Measurements from ENCODE around the gene GPR55. TPM values are rescaled to one million over a fixed set of nuclear protein-coding genes. Genes with fewer than 3 reads are reported as not detected.

GPR55 gene
- total and polyA plus RNA-seq, 8 donors, result 0.13 to 0.37 (median 0.19) TPM; not detected in 5

DNA sequence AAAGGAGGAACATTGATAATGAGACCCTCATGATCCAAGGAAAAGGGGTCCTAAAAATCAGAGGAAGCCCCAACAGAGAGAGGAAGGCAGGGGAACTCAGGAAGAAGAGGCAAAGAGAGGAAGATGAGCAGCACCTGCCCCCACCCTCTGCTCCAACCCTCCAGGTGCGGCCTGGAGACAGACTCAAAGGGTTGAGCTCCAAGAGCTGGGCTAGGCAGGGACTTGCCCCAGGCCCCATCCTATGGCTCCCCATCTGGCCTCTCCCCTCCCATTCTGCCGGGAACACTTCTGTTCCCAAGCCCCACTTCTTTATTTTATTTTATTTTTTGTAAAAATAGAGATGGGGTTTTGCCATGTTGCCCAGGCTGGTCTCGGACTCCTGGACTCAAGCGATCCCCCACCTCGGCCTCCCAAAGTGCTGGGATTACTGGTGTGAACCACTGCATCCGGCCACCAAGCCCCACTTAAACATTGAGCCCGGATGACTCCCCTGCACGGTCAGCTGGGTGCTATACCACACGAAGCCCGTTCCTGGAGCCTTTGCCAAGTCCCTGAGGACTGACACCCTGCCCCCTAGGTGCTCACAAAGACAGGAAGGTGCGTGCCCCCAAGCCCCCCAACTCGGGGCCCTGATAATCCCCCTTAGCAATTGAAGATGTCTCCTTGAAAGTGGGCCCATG, 3.8 kb upstream of the GPR55 start:
- WGBS, 5 donors, result 78 to 89% (median 87%) methylated on average over 12 of the region's 12 CpGs
- intact Hi-C loops (cut with DNase I; ENCODE audit: low total_unique reads), result no loop called here

DNA sequence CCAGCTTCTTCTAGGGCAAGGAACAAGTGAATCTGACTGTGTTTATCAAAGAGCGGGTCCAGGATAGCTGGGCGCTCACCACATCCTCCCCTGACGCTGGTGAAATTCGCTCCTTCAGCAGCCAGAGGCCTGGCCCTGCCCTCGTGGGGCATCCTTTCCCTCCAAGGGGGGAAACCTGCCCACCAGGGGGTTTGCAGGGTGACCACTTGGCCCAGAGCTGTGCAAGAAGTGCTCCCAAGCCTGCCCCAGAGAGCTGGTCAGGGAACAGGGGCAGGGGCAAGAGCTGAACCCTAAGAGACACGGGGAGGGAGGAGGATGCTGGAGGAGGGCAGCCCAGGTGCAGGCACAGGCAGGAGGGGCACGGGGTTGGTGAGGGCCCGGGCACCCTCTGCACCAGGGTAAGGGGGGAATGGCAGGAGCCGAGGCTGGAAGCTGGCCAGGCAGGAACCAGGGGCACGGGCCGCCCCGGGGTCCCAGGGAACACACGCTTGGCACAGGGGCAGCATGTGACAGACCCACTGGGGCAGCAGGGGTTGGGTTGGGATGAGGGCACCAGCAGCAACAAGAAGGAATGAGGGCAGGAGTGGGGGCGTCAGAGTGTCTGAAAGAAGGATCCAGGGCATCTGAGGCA, 2.8 kb upstream of the GPR55 start:
- peak in 1 of 2 donors; percentile 1 for DNase-seq
- H3K27me3 ChIP-seq, result peaks cover 0 to 29% (median 0%) of the 10 kb centered on the region in 3 donors
- no peaks in the 10 kb centered on the region for H3K9me3 ChIP-seq
- WGBS, 5 donors, result 79 to 89% (median 85%) methylated on average over 14 of the region's 14 CpGs
- H3K4me3 ChIP-seq, result no peak overlapping the region
- intact Hi-C loops (cut with DNase I; ENCODE audit: low total_unique reads), result no loop called here
- no peaks in the 10 kb centered on the region for H3K36me3 ChIP-seq
- H3K27ac ChIP-seq, result no peak overlapping the region
- TF ChIP-seq POLR2AphosphoS5 (IDR thresholded peaks at IDR 0.05) (no peak), POLR2A (IDR thresholded peaks at IDR 0.05) (no peak), EP300 (IDR thresholded peaks at IDR 0.05) (no peak)
- TF ChIP-seq, protein P1, sequence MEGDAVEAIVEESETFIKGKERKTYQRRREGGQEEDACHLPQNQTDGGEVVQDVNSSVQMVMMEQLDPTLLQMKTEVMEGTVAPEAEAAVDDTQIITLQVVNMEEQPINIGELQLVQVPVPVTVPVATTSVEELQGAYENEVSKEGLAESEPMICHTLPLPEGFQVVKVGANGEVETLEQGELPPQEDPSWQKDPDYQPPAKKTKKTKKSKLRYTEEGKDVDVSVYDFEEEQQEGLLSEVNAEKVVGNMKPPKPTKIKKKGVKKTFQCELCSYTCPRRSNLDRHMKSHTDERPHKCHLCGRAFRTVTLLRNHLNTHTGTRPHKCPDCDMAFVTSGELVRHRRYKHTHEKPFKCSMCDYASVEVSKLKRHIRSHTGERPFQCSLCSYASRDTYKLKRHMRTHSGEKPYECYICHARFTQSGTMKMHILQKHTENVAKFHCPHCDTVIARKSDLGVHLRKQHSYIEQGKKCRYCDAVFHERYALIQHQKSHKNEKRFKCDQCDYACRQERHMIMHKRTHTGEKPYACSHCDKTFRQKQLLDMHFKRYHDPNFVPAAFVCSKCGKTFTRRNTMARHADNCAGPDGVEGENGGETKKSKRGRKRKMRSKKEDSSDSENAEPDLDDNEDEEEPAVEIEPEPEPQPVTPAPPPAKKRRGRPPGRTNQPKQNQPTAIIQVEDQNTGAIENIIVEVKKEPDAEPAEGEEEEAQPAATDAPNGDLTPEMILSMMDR (IDR thresholded peaks at IDR 0.05), result no peak
- peaks cover 0 to 7% (median under 1%) of the 10 kb centered on the region in 4 donors for H3K4me1 ChIP-seq

More for the DNA sequence above, 3.8 kb upstream of the GPR55 start:
- Histone ChIP-seq H3K4me1 (peaks cover 0 to 8% (median 3%) of the 10 kb centered on the region in 4 donors), H3K4me3 (no peak overlapping the region), H3K27me3 (peaks cover 0 to 29% (median 0%) of the 10 kb centered on the region in 3 donors), H3K27ac (no peak overlapping the region), H3K9me3 (no peaks in the 10 kb centered on the region), H3K36me3 (no peaks in the 10 kb centered on the region)
- no peak for DNase-seq
- TF ChIP-seq POLR2AphosphoS5 (IDR thresholded peaks at IDR 0.05) (no peak), EP300 (IDR thresholded peaks at IDR 0.05) (no peak), POLR2A (IDR thresholded peaks at IDR 0.05) (no peak)
- TF ChIP-seq, protein P1 (IDR thresholded peaks at IDR 0.05), result no peak

DNA sequence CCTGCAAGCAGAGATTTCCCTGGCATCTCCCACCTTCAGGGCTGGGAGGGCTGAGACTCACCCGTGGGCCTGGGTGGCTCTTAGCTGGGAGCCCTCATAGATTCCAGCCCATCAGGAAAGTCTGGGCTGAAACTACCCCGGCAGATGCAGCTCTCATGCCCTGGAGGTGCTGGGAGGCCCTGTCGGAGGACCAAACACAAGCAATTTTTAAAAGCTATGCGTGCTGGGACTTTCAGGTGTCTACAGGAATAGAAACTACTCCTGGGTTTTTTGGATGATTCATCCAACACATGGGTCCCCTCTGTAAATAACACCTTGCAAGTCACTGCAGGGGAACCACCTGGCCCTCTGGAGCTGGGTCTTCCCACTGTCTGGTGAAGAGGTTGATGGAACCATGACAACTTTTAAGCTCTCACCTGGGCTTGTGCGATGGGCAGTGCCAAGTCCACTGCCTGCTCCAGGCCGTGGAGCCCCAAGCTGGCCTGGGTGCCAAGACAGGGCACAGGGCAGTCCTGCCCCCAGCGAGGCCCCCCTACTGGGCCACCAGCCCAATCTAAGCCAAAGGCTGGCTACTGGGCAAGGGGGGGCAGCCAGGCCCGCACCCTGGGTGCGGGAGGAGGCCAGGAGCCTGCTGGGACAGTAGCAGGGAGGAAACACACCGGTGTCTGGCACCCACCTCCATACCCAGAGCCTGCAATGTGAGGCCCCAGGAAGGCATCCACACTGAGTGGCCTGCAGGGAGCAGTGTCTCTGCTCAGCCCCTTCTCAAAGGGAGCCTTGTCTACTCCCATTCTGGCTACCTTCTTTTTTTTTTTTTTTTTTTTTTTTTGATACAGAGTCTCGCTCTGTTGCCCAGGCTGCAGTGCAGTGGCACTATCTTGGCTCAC, 1.1 kb upstream of the GPR55 start:
- Histone ChIP-seq H3K4me3 (no peak overlapping the region), H3K27ac (no peak overlapping the region), H3K9me3 (no peaks in the 10 kb centered on the region), H3K4me1 (no peaks in the 10 kb centered on the region), H3K36me3 (no peaks in the 10 kb centered on the region), H3K27me3 (peaks cover 0 to 26% (median 0%) of the 10 kb centered on the region in 3 donors)
- peak in 1 of 2 donors; percentile 11 for DNase-seq
- TF ChIP-seq EP300 (IDR thresholded peaks at IDR 0.05) (no peak), POLR2A (IDR thresholded peaks at IDR 0.05) (no peak), POLR2AphosphoS5 (IDR thresholded peaks at IDR 0.05) (no peak)
- TF ChIP-seq, protein P1 (IDR thresholded peaks at IDR 0.05), result no peak
- intact Hi-C loops (cut with DNase I; ENCODE audit: low total_unique reads), result no loop called here
- 83 to 87% (median 86%) methylated on average over 10 to 11 of the region's 11 CpGs for WGBS, 5 donors

DNA sequence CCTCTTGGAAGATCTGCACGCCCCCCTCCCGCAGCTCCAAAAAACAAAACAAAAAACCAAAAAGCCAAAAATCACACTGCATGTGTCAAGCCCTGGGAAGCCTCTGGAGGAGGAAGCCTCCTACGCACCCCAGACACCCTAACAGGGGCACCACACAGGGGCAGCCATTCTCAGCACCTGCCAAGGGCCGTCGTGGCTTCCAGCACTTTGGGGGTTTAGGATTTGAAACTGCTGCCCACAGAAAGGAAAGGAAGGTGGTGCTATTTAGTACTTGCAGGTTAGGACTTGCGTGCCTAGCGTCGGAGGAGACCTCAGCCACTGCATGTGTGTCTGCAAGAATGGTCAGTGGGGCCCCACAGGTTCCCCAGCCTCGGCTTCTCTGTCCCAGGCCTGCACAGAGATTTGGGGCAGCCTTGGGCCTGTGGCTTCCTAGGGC, 419 bp upstream of the GPR55 start:
- H3K27me3 ChIP-seq, result peaks cover 0 to 26% (median 0%) of the 10 kb centered on the region in 3 donors
- H3K36me3 ChIP-seq, result no peaks in the 10 kb centered on the region
- H3K4me3 ChIP-seq, result no peak overlapping the region
- DNase-seq, result peak in 1 of 2 donors; percentile 24
- intact Hi-C loops (cut with DNase I; ENCODE audit: low total_unique reads), result no loop called here
- H3K4me1 ChIP-seq, result no peaks in the 10 kb centered on the region
- TF ChIP-seq POLR2A (IDR thresholded peaks at IDR 0.05) (no peak), POLR2AphosphoS5 (IDR thresholded peaks at IDR 0.05) (no peak), EP300 (IDR thresholded peaks at IDR 0.05) (no peak)
- TF ChIP-seq, protein P1 (IDR thresholded peaks at IDR 0.05), result no peak
- 73 to 76% (median 73%) methylated on average over 9 of the region's 9 CpGs for WGBS, 5 donors
- H3K27ac ChIP-seq, result no peak overlapping the region
- no peaks in the 10 kb centered on the region for H3K9me3 ChIP-seq

Data from stomach (tissue), 9 donors.